PFSK-1 (cell line): ENCODE measurements around the gene PM20D2.

Source experiments
- POLR2AphosphoS5 ChIP-seq: IDR thresholded peaks from 2 replicates; pipeline ENCODE4 v1.6.1; 2012; ENCODE audit warnings: low read depth, mild to moderate bottlenecking, control low read depth, low read length, moderate library complexity
- TAF1 ChIP-seq: IDR thresholded peaks from 2 replicates; pipeline ENCODE4 v1.6.1; 2012; ENCODE audit warnings: low read length, control low read depth, borderline replicate concordance; ENCODE audit not compliant: insufficient read depth

DNA sequence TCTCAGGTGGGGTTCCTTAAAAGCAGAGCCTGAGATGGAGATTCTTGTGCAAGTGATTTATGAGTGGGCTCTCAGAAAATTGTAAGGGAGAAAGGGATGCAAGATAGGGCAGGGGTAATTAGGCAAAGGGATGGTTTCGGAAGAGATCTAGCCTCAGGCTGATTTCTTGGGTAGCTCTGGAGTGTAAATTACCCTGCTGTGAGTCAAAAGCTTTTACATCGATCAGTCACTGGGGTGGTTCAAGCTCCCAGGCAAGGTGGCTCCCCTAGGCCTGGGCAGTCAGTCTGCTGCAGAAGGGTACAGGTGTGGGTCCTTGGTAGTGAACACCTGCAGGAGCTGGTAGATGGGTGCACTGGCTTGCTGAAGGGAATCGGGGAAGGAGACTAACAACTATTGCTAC, 11.1 kb upstream of the PM20D2 start:
- TF ChIP-seq TAF1 (no peak), POLR2AphosphoS5 (no peak)
